Measurements from ENCODE around the gene MBD3L2. TPM values are rescaled to one million over a fixed set of nuclear protein-coding genes. Genes with fewer than 3 reads are reported as not detected.

Gene MBD3L2
- not detected in 2 replicates for total RNA-seq

DNA sequence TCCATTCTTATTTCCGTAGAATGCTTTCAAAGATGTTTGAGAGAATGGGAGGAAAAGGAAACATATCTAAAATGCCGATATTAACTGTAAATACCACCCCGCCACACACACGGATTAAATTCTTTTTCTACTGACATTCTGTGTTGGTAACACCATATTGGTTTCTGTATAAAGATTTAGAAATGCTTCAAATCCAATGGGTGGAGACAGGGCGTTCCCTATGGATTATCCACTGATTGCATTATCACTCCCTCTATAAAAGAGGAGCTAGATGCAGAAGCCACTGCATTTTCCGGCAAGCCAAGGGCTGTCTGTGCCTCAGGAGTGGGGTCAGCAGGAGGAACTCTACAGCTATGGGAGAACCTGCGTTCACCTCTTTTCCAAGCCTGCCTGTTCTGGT lies at the start of gene MBD3L2:
TSS of gene MBD3L2 (plus strand) at position 301 of the 400 bp plus-strand sequence. CDS start at position 354, 53 bp downstream.

DNA sequence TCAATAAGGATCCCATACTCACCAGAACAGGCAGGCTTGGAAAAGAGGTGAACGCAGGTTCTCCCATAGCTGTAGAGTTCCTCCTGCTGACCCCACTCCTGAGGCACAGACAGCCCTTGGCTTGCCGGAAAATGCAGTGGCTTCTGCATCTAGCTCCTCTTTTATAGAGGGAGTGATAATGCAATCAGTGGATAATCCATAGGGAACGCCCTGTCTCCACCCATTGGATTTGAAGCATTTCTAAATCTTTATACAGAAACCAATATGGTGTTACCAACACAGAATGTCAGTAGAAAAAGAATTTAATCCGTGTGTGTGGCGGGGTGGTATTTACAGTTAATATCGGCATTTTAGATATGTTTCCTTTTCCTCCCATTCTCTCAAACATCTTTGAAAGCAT lies 27.8 kb upstream of the MBD3L2 start, which contains the start of gene MBD3L2B:
TSS of gene MBD3L2B (minus strand) at position 101 of the 400 bp plus-strand sequence. CDS start at position 67, 34 bp downstream.

DNA sequence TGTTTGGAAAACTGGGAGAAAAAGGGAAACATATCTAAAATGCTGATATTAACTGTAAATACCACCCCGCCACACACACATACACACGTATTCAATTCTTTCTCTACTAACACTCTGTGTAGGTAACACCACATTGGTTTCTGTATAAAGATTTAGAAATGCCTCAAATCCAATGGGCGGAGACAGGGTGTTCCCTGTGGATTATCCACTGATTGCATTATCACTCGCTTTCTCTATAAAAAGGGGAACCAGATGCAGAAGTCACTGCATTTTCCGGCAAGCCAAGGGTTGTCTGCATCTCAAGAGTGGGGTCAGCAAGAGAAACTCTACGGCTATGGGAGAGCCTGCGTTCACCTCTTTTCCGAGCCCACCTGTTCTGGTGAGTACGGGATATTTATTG lies 18.8 kb upstream of the MBD3L2 start, which contains the start of gene MBD3L5:
TSS of gene MBD3L5 (plus strand) at position 301 of the 400 bp plus-strand sequence. CDS start at position 335, 34 bp downstream.

DNA sequence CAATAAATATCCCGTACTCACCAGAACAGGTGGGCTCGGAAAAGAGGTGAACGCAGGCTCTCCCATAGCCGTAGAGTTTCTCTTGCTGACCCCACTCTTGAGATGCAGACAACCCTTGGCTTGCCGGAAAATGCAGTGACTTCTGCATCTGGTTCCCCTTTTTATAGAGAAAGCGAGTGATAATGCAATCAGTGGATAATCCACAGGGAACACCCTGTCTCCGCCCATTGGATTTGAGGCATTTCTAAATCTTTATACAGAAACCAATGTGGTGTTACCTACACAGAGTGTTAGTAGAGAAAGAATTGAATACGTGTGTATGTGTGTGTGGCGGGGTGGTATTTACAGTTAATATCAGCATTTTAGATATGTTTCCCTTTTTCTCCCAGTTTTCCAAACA lies 9.0 kb upstream of the MBD3L2 start, which contains the start of gene MBD3L4:
TSS of gene MBD3L4 (minus strand) at position 101 of the 400 bp plus-strand sequence. CDS start at position 66, 35 bp downstream.

DNA sequence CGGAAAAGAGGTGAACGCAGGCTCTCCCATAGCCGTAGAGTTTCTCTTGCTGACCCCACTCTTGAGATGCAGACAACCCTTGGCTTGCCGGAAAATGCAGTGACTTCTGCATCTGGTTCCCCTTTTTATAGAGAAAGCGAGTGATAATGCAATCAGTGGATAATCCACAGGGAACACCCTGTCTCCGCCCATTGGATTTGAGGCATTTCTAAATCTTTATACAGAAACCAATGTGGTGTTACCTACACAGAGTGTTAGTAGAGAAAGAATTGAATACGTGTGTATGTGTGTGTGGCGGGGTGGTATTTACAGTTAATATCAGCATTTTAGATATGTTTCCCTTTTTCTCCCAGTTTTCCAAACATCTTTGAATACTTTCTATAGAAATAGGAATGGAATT lies 9.5 kb downstream of the MBD3L2 start, which contains the start of gene MBD3L3:
TSS of gene MBD3L3 (minus strand) at position 101 of the 400 bp plus-strand sequence. CDS start at position 30, 71 bp downstream.

DNA sequence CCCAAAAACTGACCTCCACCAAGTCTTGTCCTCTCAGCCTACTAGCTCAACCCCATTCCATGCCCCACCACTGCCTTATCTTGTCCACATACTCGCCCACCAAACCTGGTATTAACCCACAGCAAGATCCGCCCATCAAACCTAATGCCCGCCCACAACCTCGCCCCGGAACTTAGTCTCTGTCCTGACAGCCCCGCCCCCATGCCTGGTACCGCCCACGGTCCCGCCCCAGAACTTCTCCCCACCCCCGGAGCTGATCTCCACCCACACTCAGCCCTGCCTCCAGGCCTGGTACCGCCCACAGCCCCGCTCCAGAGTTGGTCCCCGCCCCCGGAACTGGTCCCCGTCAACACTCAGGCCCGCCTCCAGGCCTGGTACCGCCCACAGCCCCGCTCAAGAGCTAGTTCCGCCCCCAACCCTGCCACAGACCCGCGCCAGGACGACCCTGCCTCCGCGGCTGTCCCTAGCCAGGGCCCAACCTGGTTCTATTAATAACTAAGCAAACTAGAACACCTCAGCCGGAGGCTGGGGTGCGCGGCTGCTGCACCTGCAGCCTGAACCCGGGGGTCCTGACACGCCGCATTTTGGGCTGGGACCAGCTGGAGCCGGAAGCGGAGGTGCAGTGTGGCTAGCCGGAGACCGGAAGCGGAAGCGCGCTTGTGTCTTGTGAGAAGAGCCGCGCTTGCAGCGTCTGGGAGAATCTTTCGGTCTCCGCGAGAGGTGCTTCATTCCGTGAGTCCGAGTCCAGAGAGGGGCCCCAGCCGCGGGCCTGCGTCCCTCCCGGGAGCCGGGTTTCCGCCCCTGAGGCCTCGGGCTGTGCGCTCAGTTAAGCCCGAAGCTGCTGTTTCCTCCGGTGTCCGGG lies 20.2 kb downstream of the MBD3L2 start, which contains the start of gene ZNF557:
TSS of gene ZNF557 (plus strand) at position 662 of the 862 bp plus-strand sequence. CDS start 5,372 bp downstream, outside the sequence.

Other genes with a start within 250 kb of the MBD3L2 start
- gene ADGRE1, start 161.7 kb upstream of the MBD3L2 start, total RNA-seq = not detected in 2 replicates
- not detected in 2 replicates for gene MBD3L2B, start 27.9 kb upstream of the MBD3L2 start, total RNA-seq
- not detected in 2 replicates for gene MBD3L5, start 18.7 kb upstream of the MBD3L2 start, total RNA-seq
- not detected in 2 replicates for gene MBD3L4, start 9.1 kb upstream of the MBD3L2 start, total RNA-seq
- not detected in 2 replicates for gene MBD3L3, start 9.4 kb downstream of the MBD3L2 start, total RNA-seq
- 4.9 and 6.3 TPM in 2 replicates for gene ZNF557, start 20.4 kb downstream of the MBD3L2 start, total RNA-seq
- gene INSR, start 245.1 kb downstream of the MBD3L2 start, total RNA-seq = 3.3 and 10.6 TPM in 2 replicates

Data from mesangial cell (primary cell).